GM19043 (cell line): Measurements from ENCODE around the gene RAB27A.

ENCODE experiments used
- ATAC-seq: cut with Tn5 transposase; IDR thresholded peaks from one replicate; pipeline ENCODE4 v1.9.1; 2021; ENCODE audit warnings: low read depth; ENCODE audit not compliant: unreplicated experiment

The RAB27A gene

GRCh38 chr15:55168350-55168974 is 121.2 kb downstream of the RAB27A start:
- ATAC-seq = peak; percentile 94

- no peak for ATAC-seq
Measured at GRCh38 chr15:55164284-55164683, 125.3 kb downstream of the RAB27A start.
